Activated CD4-positive, alpha-beta T cell treated with anti-CD3 and anti-CD28 coated beads, Interleukin-2, Interleukin-4, amounts not matched to agents 100 ng/mL and 50 ng/mL, durations not matched to agents 16 hours and 8 hours (primary cell): ENCODE measurements around the gene TMEM151B.
"Not testable (repeated sequence)": the region's sequence is repeated elsewhere in the genome, so short reads cannot be mapped to it uniquely, and the experiment has no call there.

ENCODE experiments used
- DNase-seq: peaks from one replicate; pipeline ENCODE4 v3.0.0-alpha.2; 2020; ENCODE audit warnings: low spot score

TMEM151B gene

GRCh38 chr6:44269921-44270525, at the start of gene TMEM151B:
TSS of gene TMEM151B (plus strand) at chr6:44270450. CDS start at chr6:44270743, 293 bp downstream.
- DNase-seq, result no peak

- no peak for DNase-seq
Observed at GRCh38 chr6:44220913-44221290, 49.3 kb upstream of the TMEM151B start.

GRCh38 chr6:44221291-44221960, 48.8 kb upstream of the TMEM151B start:
- peak; percentile 79 for DNase-seq

- DNase-seq, result no peak
Observed at GRCh38 chr6:44221961-44222335, 48.3 kb upstream of the TMEM151B start.

- no peak for DNase-seq
Observed at GRCh38 chr6:44222486-44223318, 47.5 kb upstream of the TMEM151B start.

- DNase-seq, result peak; percentile 85
Observed at GRCh38 chr6:44223319-44224028, 46.8 kb upstream of the TMEM151B start, which contains the start of gene SLC29A1. TSS of gene SLC29A1 (plus strand) at chr6:44223595. CDS start at chr6:44227314, 3,719 bp downstream.

- DNase-seq, result peak; percentile 30
Observed at GRCh38 chr6:44224029-44224964, 46.0 kb upstream of the TMEM151B start.

GRCh38 chr6:44224965-44225305, 45.3 kb upstream of the TMEM151B start:
- DNase-seq, result no peak

- DNase-seq, result no peak
Observed at GRCh38 chr6:44225579-44226325, 44.5 kb upstream of the TMEM151B start.

- DNase-seq, result no peak
Observed at GRCh38 chr6:44226368-44227147, 43.7 kb upstream of the TMEM151B start.

GRCh38 chr6:44227148-44227793, 43.0 kb upstream of the TMEM151B start:
- DNase-seq, result no peak

- DNase-seq, result no peak
Observed at GRCh38 chr6:44228031-44228430, 42.2 kb upstream of the TMEM151B start.

- DNase-seq, result no peak
Observed at GRCh38 chr6:44228433-44228832, 41.8 kb upstream of the TMEM151B start.

- no peak for DNase-seq
Observed at GRCh38 chr6:44228836-44229235, 41.4 kb upstream of the TMEM151B start.

- no peak for DNase-seq
Observed at GRCh38 chr6:44229376-44230033, 40.7 kb upstream of the TMEM151B start.

GRCh38 chr6:44230034-44230675, 40.1 kb upstream of the TMEM151B start:
- DNase-seq, result no peak

GRCh38 chr6:44231426-44231825, 38.8 kb upstream of the TMEM151B start:
- not testable (repeated sequence) for DNase-seq
